Measurements from ENCODE around the gene C1QTNF8.
"Not testable (repeated sequence)": the region's sequence is repeated elsewhere in the genome, so short reads cannot be mapped to it uniquely, and the experiment has no call there.

The C1QTNF8 gene

GRCh38 chr16:1095450-1096168, 435 bp downstream of the C1QTNF8 start:
- intact Hi-C loops (cut with DNase I), result no loop called here
- no peak for DNase-seq

GRCh38 chr16:1094601-1095449, 1.2 kb downstream of the C1QTNF8 start:
- no peak for DNase-seq
- intact Hi-C loops (cut with DNase I), result no loop called here

GRCh38 chr16:1094124-1094479, 1.9 kb downstream of the C1QTNF8 start:
- intact Hi-C loops (cut with DNase I), result no loop called here
- DNase-seq, result no peak

- intact Hi-C loops (cut with DNase I), result no loop called here
Observed at GRCh38 chr16:1093284-1094123, 2.5 kb downstream of the C1QTNF8 start.

GRCh38 chr16:1092685-1093283, 3.3 kb downstream of the C1QTNF8 start:
- intact Hi-C loops (cut with DNase I); DNase-seq: not testable (repeated sequence)

More at GRCh38 chr16:1093284-1094123, 2.5 kb downstream of the C1QTNF8 start:
- DNase-seq, result no peak

- DNase-seq, result no peak
- intact Hi-C loops (cut with DNase I), result no loop called here
Observed at GRCh38 chr16:1091992-1092552, 4.0 kb downstream of the C1QTNF8 start.

- DNase-seq, result no peak
- intact Hi-C loops (cut with DNase I), result no loop called here
Observed at GRCh38 chr16:1090620-1091587, 5.1 kb downstream of the C1QTNF8 start.

- DNase-seq, result no peak
- intact Hi-C loops (cut with DNase I), result no loop called here
Observed at GRCh38 chr16:1089822-1090619, 6.0 kb downstream of the C1QTNF8 start.

GRCh38 chr16:1089439-1089821, 6.6 kb downstream of the C1QTNF8 start:
- DNase-seq, result no peak
- intact Hi-C loops (cut with DNase I), result no loop called here

- no peak for DNase-seq
Observed at GRCh38 chr16:1088295-1089170, 7.5 kb downstream of the C1QTNF8 start.

GRCh38 chr16:1086443-1086842, 9.6 kb downstream of the C1QTNF8 start:
- intact Hi-C loops (cut with DNase I); DNase-seq: not testable (repeated sequence)

More at GRCh38 chr16:1088295-1089170, 7.5 kb downstream of the C1QTNF8 start:
- intact Hi-C loops (cut with DNase I), result no loop called here

- intact Hi-C loops (cut with DNase I), result no loop called here
- no peak for DNase-seq
Observed at GRCh38 chr16:1084971-1085370, 11.1 kb downstream of the C1QTNF8 start.

GRCh38 chr16:1082952-1083675, 12.9 kb downstream of the C1QTNF8 start:
- intact Hi-C loops (cut with DNase I), result no loop called here
- no peak for DNase-seq

GRCh38 chr16:1082266-1082951, 13.6 kb downstream of the C1QTNF8 start:
- no peak for DNase-seq
- intact Hi-C loops (cut with DNase I), result no loop called here

- intact Hi-C loops (cut with DNase I), result no loop called here
- DNase-seq, result no peak
Observed at GRCh38 chr16:1081734-1082265, 14.2 kb downstream of the C1QTNF8 start.
